HepG2 (cell line): ENCODE measurements around the gene EEF1AKMT3. TPM values are rescaled to one million over a fixed set of nuclear protein-coding genes. Genes with fewer than 3 reads are reported as not detected.

Experiments
- ATRX ChIP-seq: sonication (generic); formaldehyde crosslinking; IDR thresholded peaks from 2 replicates; pipeline ENCODE4 v1.4.0; 2020; ENCODE audit warnings: missing genetic modification reagents, borderline replicate concordance
- DMAP1 ChIP-seq: IDR thresholded peaks from 2 replicates; pipeline ENCODE4 v1.6.1; 2016
- GTF2F1 ChIP-seq: fragments of 150-350 bp; IDR thresholded peaks from 2 replicates; pipeline ENCODE4 v1.6.1; 2014; ENCODE audit warnings: low read length
- MAFF ChIP-seq: IDR thresholded peaks from 2 replicates; pipeline ENCODE4 v1.6.1; 2011; ENCODE audit warnings: low read depth, low read length, improper control_type of control experiment
- NCOR1 ChIP-seq: fragments of 200-600 bp; sonication (generic); IDR thresholded peaks from 2 replicates; pipeline ENCODE4 v1.7.0; 2017; ENCODE audit warnings: antibody characterized with exemption, low read length, borderline replicate concordance
- ONECUT2 ChIP-seq: sonication (generic); formaldehyde crosslinking; IDR thresholded peaks from 2 replicates; pipeline ENCODE4 v1.4.0; 2020; ENCODE audit warnings: missing genetic modification reagents
- RNF2 ChIP-seq: fragments of 450-650 bp; conservative IDR thresholded peaks from 2 replicates; pipeline ENCODE4 v1.6.1; 2016; ENCODE audit warnings: low read depth
- SMAD9 ChIP-seq: sonication (generic); formaldehyde crosslinking; IDR thresholded peaks from 2 replicates; pipeline ENCODE4 v1.5.1; 2020; ENCODE audit warnings: mild to moderate bottlenecking, missing genetic modification reagents
- SRSF1 ChIP-seq: fragments of 200-400 bp; formaldehyde crosslinking; optimal IDR thresholded peaks from 2 replicates; pipeline ENCODE3; 2017; ENCODE audit warnings: mild to moderate bottlenecking, low read depth, low read length, moderate library complexity
- ZFP41 ChIP-seq: sonication (generic); formaldehyde crosslinking; IDR thresholded peaks from 2 replicates; pipeline ENCODE4 v1.4.0; 2020; ENCODE audit warnings: mild to moderate bottlenecking, missing genetic modification reagents, borderline replicate concordance
- ZNF274 ChIP-seq: sonication (generic); formaldehyde crosslinking; IDR thresholded peaks from 2 replicates; pipeline ENCODE4 v1.5.1; 2020; ENCODE audit warnings: mild to moderate bottlenecking, missing genetic modification reagents
- ZNF333 ChIP-seq: sonication (generic); formaldehyde crosslinking; IDR thresholded peaks from 2 replicates; pipeline ENCODE4 v1.4.0; 2020; ENCODE audit warnings: mild to moderate bottlenecking, missing genetic modification reagents, borderline replicate concordance
- ZNF33A ChIP-seq: sonication (generic); formaldehyde crosslinking; IDR thresholded peaks from 2 replicates; pipeline ENCODE4 v1.5.1; 2020; ENCODE audit warnings: missing genetic modification reagents, mild to moderate bottlenecking, moderate library complexity, borderline replicate concordance
- ZNF746 ChIP-seq: sonication (generic); formaldehyde crosslinking; IDR thresholded peaks from 2 replicates; pipeline ENCODE4 v1.8.0; 2022; ENCODE audit warnings: mild to moderate bottlenecking, missing genetic modification reagents
- ZNF775 ChIP-seq: sonication (generic); formaldehyde crosslinking; IDR thresholded peaks from 2 replicates; pipeline ENCODE4 v1.4.0; 2020; ENCODE audit warnings: missing genetic modification reagents, mild to moderate bottlenecking, moderate library complexity, borderline replicate concordance
- polyA plus RNA-seq, 8 experiments: library from polyadenylated mRNA; depleted of rRNA in 3 of 8; stranded (reverse) in 7 of 8; unstranded in 1 of 8; fragments of >200 nt; fragmentation: Illumina TruSeq in 4 of 8; extraction: Trizol in 4 of 8; gene quantifications; 2 replicates each; pipeline versions ENCODE4 v1.2.1 to v1.2.3, GENCODE V29; 2011 to 2016; ENCODE audit warnings: low read depth in 4 of 8, missing spikeins in 1 of 8, mixed read lengths in 1 of 8; ENCODE audit not compliant: insufficient read depth in 1 of 8
- total RNA-seq, 5 experiments: library from RNA; depleted of rRNA; stranded (reverse); fragments of >200 nt; fragmentation: Illumina TruSeq; extraction: Trizol; gene quantifications; 2 replicates each; pipeline ENCODE4 v1.2.3, GENCODE V29; 2016; ENCODE audit warnings: low read depth in 1 of 5
- TF ChIP-seq, protein P1 (sequence below): sonication (generic); formaldehyde crosslinking; IDR thresholded peaks from 2 replicates; pipeline ENCODE4 v1.4.0; 2020; ENCODE audit warnings: missing genetic modification reagents
- TF ChIP-seq, protein P2 (sequence below): sonication (generic); formaldehyde crosslinking; IDR thresholded peaks from 2 replicates; pipeline ENCODE4 v1.4.0; 2020; ENCODE audit warnings: mild to moderate bottlenecking, missing genetic modification reagents
- TF ChIP-seq, protein P3 (sequence below): sonication (generic); formaldehyde crosslinking; conservative IDR thresholded peaks from 2 replicates; pipeline ENCODE4 v1.4.0; 2020; ENCODE audit warnings: missing genetic modification reagents
- TF ChIP-seq, protein P4 (sequence below): sonication (generic); formaldehyde crosslinking; IDR thresholded peaks from 2 replicates; pipeline ENCODE4 v1.9.0; 2021; ENCODE audit warnings: missing genetic modification reagents, mild to moderate bottlenecking, borderline replicate concordance
- TF ChIP-seq, protein P5 (sequence below): IDR thresholded peaks from 2 replicates; pipeline ENCODE4 v1.6.1; 2018; ENCODE audit warnings: missing genetic modification reagents, mild to moderate bottlenecking, missing compliant biosample characterization

The EEF1AKMT3 gene
- total and polyA plus RNA-seq, 2 of the 13 experiments (the other 11 are each of a cell fraction or from before 2014, with no cell fraction given), result 4.7 to 11.4 TPM

DNA sequence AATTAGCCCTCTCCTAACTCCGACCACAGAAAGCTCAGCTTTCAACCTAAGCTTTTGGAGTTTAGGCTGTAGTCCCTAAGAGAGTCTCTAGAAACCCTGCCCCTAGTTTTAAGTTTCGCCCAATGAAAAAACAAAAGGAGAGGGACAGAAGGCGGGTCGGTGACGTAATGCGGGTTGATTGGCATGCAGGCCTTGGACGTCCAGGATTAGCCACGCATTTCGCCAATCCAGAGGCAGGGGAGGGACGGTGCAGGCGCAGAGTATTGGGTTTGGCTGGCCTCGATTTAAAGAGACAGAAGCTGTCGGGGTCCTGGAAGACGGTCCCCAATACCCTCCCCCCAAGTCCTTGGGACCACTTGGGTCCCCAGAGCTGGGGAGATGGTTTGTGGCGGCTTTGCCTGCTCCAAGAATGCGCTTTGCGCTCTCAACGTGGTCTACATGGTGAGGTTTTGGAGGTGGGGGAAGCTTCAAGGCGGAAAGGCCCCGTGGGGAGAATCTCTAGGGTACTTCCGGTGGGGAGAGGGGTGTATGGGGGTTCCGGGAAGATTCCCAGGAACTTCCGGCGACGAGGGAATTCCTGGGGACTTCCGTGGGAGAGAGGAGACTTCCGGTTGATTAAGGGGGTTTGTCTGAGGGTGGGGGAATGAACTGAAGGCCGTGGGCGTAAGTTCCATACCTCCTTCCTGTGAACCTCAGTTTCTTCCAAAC lies 27.5 kb upstream of the EEF1AKMT3 start, which contains the start of gene TSPAN31 (continued):
- TF ChIP-seq ZNF746 (CRISPR knock-in tag) (no peak), NCOR1 (no peak; the same call in 1 of the 2 replicates), ZNF33A (CRISPR knock-in tag) (no peak), SMAD9 (no peak), ZNF274 (CRISPR knock-in tag) (no peak), RNF2 (0 out of 2 replicates have a peak, but pooled peaks have one; percentile 19), ONECUT2 (peak; percentile 21; the same call in 1 of the 2 replicates), ZNF775 (CRISPR knock-in tag) (no peak), MAFF (no peak), DMAP1 (CRISPR knock-in tag) (peak; percentile 32; the same call in 1 of the 2 replicates), GTF2F1 (peak; percentile 53; the same call in 1 of the 2 replicates), ZNF333 (CRISPR knock-in tag) (no peak), ZFP41 (no peak), SRSF1 (peak; percentile 40), ATRX (CRISPR knock-in tag) (no peak)
- TF ChIP-seq, protein P1, sequence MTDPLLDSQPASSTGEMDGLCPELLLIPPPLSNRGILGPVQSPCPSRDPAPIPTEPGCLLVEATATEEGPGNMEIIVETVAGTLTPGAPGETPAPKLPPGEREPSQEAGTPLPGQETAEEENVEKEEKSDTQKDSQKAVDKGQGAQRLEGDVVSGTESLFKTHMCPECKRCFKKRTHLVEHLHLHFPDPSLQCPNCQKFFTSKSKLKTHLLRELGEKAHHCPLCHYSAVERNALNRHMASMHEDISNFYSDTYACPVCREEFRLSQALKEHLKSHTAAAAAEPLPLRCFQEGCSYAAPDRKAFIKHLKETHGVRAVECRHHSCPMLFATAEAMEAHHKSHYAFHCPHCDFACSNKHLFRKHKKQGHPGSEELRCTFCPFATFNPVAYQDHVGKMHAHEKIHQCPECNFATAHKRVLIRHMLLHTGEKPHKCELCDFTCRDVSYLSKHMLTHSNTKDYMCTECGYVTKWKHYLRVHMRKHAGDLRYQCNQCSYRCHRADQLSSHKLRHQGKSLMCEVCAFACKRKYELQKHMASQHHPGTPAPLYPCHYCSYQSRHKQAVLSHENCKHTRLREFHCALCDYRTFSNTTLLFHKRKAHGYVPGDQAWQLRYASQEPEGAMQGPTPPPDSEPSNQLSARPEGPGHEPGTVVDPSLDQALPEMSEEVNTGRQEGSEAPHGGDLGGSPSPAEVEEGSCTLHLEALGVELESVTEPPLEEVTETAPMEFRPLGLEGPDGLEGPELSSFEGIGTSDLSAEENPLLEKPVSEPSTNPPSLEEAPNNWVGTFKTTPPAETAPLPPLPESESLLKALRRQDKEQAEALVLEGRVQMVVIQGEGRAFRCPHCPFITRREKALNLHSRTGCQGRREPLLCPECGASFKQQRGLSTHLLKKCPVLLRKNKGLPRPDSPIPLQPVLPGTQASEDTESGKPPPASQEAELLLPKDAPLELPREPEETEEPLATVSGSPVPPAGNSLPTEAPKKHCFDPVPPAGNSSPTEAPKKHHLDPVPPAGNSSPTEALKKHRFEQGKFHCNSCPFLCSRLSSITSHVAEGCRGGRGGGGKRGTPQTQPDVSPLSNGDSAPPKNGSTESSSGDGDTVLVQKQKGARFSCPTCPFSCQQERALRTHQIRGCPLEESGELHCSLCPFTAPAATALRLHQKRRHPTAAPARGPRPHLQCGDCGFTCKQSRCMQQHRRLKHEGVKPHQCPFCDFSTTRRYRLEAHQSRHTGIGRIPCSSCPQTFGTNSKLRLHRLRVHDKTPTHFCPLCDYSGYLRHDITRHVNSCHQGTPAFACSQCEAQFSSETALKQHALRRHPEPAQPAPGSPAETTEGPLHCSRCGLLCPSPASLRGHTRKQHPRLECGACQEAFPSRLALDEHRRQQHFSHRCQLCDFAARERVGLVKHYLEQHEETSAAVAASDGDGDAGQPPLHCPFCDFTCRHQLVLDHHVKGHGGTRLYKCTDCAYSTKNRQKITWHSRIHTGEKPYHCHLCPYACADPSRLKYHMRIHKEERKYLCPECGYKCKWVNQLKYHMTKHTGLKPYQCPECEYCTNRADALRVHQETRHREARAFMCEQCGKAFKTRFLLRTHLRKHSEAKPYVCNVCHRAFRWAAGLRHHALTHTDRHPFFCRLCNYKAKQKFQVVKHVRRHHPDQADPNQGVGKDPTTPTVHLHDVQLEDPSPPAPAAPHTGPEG (CRISPR knock-in tag), result no peak
- TF ChIP-seq, protein P2, sequence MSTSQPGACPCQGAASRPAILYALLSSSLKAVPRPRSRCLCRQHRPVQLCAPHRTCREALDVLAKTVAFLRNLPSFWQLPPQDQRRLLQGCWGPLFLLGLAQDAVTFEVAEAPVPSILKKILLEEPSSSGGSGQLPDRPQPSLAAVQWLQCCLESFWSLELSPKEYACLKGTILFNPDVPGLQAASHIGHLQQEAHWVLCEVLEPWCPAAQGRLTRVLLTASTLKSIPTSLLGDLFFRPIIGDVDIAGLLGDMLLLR (CRISPR knock-in tag), result no peak
- TF ChIP-seq, protein P3, sequence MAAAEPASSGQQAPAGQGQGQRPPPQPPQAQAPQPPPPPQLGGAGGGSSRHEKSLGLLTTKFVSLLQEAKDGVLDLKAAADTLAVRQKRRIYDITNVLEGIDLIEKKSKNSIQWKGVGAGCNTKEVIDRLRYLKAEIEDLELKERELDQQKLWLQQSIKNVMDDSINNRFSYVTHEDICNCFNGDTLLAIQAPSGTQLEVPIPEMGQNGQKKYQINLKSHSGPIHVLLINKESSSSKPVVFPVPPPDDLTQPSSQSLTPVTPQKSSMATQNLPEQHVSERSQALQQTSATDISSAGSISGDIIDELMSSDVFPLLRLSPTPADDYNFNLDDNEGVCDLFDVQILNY (CRISPR knock-in tag), result no peak
- TF ChIP-seq, protein P4, sequence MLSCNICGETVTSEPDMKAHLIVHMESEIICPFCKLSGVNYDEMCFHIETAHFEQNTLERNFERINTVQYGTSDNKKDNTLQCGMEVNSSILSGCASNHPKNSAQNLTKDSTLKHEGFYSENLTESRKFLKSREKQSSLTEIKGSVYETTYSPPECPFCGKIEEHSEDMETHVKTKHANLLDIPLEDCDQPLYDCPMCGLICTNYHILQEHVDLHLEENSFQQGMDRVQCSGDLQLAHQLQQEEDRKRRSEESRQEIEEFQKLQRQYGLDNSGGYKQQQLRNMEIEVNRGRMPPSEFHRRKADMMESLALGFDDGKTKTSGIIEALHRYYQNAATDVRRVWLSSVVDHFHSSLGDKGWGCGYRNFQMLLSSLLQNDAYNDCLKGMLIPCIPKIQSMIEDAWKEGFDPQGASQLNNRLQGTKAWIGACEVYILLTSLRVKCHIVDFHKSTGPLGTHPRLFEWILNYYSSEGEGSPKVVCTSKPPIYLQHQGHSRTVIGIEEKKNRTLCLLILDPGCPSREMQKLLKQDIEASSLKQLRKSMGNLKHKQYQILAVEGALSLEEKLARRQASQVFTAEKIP (CRISPR knock-in tag), result no peak
- TF ChIP-seq, protein P5, sequence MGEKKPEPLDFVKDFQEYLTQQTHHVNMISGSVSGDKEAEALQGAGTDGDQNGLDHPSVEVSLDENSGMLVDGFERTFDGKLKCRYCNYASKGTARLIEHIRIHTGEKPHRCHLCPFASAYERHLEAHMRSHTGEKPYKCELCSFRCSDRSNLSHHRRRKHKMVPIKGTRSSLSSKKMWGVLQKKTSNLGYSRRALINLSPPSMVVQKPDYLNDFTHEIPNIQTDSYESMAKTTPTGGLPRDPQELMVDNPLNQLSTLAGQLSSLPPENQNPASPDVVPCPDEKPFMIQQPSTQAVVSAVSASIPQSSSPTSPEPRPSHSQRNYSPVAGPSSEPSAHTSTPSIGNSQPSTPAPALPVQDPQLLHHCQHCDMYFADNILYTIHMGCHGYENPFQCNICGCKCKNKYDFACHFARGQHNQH (CRISPR knock-in tag), result peak; percentile 62
